ENCODE data around the gene SVIL. TPM values are rescaled to one million over a fixed set of nuclear protein-coding genes. Genes with fewer than 3 reads are reported as not detected.
"Not testable (repeated sequence)": the region's sequence is repeated elsewhere in the genome, so short reads cannot be mapped to it uniquely, and the experiment has no call there.

SVIL gene
- total RNA-seq, 4 donors from 2014 or later = 30.3 to 84.3 (median 62.5) TPM

DNA sequence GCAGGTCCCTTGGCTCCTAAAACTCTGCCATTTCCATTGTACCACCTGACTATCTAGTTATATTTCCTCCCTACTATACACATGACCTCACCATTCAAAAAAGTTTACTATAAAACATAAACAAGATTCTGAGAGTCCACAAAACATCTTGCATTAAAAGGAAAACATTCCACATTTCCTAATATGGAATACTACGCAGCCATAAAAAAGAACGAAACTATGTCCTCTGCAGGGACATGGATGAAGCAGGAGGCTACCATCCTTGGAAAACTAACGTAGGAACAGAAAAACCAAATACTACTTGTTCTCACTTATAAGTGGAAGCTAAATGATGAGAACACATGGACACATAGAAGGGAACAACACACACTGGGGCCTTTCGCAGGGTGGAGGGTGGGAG is 48.3 kb downstream of the SVIL start:
- Histone ChIP-seq H3K4me1 (peaks cover 0 to 18% (median 0%) of the 10 kb centered on the region in 4 donors), H3K9me3 (no peaks in the 10 kb centered on the region), H3K4me3 (no peak overlapping the region), H3K27me3 (no peaks in the 10 kb centered on the region), H3K36me3 (no peaks in the 10 kb centered on the region), H3K27ac (no peak overlapping the region)
- TF ChIP-seq, protein P1, sequence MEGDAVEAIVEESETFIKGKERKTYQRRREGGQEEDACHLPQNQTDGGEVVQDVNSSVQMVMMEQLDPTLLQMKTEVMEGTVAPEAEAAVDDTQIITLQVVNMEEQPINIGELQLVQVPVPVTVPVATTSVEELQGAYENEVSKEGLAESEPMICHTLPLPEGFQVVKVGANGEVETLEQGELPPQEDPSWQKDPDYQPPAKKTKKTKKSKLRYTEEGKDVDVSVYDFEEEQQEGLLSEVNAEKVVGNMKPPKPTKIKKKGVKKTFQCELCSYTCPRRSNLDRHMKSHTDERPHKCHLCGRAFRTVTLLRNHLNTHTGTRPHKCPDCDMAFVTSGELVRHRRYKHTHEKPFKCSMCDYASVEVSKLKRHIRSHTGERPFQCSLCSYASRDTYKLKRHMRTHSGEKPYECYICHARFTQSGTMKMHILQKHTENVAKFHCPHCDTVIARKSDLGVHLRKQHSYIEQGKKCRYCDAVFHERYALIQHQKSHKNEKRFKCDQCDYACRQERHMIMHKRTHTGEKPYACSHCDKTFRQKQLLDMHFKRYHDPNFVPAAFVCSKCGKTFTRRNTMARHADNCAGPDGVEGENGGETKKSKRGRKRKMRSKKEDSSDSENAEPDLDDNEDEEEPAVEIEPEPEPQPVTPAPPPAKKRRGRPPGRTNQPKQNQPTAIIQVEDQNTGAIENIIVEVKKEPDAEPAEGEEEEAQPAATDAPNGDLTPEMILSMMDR (IDR thresholded peaks at IDR 0.05) = no peak
- TF ChIP-seq POLR2A (IDR thresholded peaks at IDR 0.05) = no peak
- no peak for DNase-seq

DNA sequence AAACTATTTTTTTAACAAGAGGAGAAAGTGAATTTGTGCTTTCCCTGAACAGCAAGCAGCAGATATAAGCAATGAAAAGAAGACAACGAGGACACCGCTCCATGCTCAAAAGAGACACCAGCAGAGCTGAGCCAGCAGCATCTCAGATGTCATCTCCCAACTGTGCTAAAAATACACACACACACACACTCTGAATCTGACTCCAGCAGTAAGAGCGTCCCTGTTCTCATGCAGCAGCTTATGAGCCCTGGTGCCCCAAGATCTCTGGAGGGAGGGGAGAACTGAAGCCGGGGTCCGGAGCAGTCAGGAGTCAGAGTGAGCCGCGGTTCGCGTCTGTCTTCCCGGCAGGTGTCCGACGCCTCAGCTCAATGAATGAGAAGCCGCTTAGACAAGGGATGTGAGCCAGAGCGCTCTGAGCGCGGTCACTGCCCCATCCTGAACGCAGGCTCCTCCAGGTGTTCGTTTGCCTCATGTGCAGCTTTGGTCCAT is 49.2 kb downstream of the SVIL start:
- Histone ChIP-seq H3K4me3 (no peak overlapping the region), H3K36me3 (no peaks in the 10 kb centered on the region), H3K9me3 (no peaks in the 10 kb centered on the region), H3K4me1 (peaks cover 0 to 9% (median 0%) of the 10 kb centered on the region in 4 donors), H3K27ac (no peak overlapping the region), H3K27me3 (no peaks in the 10 kb centered on the region)
- no peak for DNase-seq
- TF ChIP-seq, protein P1 (IDR thresholded peaks at IDR 0.05) = no peak
- no peak for TF ChIP-seq POLR2A (IDR thresholded peaks at IDR 0.05)

DNA sequence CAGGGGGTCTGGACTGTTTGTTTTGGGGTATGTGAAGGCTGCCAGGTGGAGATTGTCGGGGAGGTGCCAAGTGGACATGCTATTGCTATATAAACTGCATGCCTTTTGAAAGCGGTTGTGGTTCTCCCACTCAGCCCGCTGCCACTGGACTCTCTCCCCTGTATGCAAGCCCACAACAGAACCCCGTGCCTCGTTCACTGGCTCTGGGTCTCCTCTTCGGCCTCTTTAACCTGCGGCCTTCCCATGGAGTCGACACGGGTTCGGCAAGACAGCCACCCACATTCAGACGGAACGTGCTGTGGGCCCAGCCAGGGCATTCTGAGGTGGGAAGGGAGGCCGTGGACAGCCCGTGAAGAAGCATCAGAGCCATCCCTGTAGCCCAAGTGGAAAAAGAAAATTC is 50.3 kb downstream of the SVIL start:
- no peak overlapping the region for H3K27ac ChIP-seq
- no peak overlapping the region for H3K4me3 ChIP-seq
- no peak for DNase-seq
- no peaks in the 10 kb centered on the region for H3K36me3 ChIP-seq
- no peaks in the 10 kb centered on the region for H3K9me3 ChIP-seq
- TF ChIP-seq, protein P1 (IDR thresholded peaks at IDR 0.05) = no peak
- no peak for TF ChIP-seq POLR2A (IDR thresholded peaks at IDR 0.05)
- H3K4me1 ChIP-seq = peaks cover 0 to 5% (median 0%) of the 10 kb centered on the region in 4 donors
- no peaks in the 10 kb centered on the region for H3K27me3 ChIP-seq

DNA sequence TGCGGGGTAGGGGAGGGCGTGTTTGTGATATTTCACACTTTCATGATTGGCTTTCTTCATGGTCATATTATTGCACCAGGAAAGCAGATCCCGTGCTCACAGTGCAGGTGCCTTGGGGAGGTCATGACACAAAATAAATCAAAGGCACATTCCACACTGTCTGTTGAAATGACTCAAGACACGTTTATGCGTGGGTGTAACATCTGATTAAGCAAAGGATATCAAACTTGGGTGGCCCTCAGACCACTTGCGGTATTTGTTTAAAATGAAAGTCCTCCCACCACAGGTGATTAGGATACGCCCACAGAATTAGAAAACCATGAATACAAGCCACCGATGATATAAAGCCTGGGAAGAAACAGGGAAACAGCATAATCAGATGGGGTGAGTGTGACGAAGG is 51.1 kb downstream of the SVIL start:
- TF ChIP-seq, protein P1 (IDR thresholded peaks at IDR 0.05) = no peak
- no peak for TF ChIP-seq POLR2A (IDR thresholded peaks at IDR 0.05)
- Histone ChIP-seq H3K27ac (peak overlapping the region in 1 of 4 donors; percentile 19), H3K27me3 (no peaks in the 10 kb centered on the region), H3K36me3 (no peaks in the 10 kb centered on the region), H3K4me1 (no peaks in the 10 kb centered on the region), H3K4me3 (no peak overlapping the region), H3K9me3 (no peaks in the 10 kb centered on the region)
- no peak for DNase-seq

DNA sequence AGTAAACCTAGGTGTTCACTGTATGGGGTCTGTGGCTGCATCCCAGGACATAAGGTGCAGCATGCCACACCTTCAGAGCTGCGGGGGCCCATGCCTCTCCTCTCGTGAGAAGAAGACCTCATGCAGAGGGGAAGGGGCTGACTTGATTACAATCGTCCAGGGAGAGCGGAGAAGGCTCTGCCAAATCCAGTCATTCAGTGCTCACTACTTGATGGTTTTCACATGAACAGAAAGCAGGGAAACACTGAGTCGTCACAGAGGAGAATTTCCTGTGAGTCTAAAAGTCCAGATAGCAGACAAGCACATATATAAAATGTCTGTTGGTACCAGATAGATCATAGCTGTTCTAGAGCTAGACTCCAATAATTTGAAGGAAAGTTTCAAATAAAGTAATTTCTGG is 52.0 kb downstream of the SVIL start:
- H3K9me3 ChIP-seq, H3K27me3 ChIP-seq, H3K4me3 ChIP-seq, H3K36me3 ChIP-seq, DNase-seq, H3K4me1 ChIP-seq, H3K27ac ChIP-seq: not testable (repeated sequence)

DNA sequence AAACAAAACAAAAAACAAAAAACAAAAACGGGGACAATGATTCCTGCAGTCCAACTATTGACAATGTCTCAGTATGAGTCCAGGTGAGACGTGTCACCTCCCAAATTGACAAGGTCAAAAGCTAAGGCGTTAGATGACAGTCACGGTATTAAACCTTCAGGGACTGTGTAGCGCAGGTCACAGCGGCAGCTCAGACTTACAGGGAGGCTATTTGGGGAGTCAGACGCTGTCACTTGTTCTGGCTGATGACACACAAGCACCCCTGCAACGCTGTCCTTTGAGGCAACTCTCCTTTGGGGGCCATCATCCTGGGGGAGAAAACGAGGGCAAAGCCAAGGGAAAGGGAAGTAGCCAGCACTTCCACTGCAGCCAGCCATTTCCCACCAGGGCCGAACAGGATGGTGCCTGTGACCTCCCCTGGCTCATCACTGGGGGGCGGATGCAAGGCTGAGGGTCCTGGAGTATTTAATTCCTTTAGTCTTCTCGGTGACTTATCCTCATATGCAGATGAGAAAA is 55.3 kb downstream of the SVIL start:
- Histone ChIP-seq H3K4me1 (no peaks in the 10 kb centered on the region), H3K27me3 (no peaks in the 10 kb centered on the region), H3K4me3 (no peak overlapping the region), H3K36me3 (no peaks in the 10 kb centered on the region), H3K9me3 (no peaks in the 10 kb centered on the region), H3K27ac (no peak overlapping the region)
- DNase-seq = no peak
- TF ChIP-seq, protein P1 (IDR thresholded peaks at IDR 0.05) = no peak
- TF ChIP-seq POLR2A (IDR thresholded peaks at IDR 0.05) = no peak

Data from Peyer's patch (tissue), 4 donors.